GM21619 (cell line): ENCODE measurements around the gene IDE.
"Not testable (repeated sequence)": the region's sequence is repeated elsewhere in the genome, so short reads cannot be mapped to it uniquely, and the experiment has no call there.

ENCODE experiments used
- ATAC-seq: cut with Tn5 transposase; IDR thresholded peaks from one replicate; pipeline ENCODE4 v1.9.1; 2021; ENCODE audit not compliant: unreplicated experiment

Gene IDE

GRCh38 chr10:92573798-92574547, at the start of gene IDE:
Gene IDE (minus strand): TSS chr10:92574093. CDS start chr10:92574019, 74 bp downstream.
- ATAC-seq: peak; percentile 75

DNA sequence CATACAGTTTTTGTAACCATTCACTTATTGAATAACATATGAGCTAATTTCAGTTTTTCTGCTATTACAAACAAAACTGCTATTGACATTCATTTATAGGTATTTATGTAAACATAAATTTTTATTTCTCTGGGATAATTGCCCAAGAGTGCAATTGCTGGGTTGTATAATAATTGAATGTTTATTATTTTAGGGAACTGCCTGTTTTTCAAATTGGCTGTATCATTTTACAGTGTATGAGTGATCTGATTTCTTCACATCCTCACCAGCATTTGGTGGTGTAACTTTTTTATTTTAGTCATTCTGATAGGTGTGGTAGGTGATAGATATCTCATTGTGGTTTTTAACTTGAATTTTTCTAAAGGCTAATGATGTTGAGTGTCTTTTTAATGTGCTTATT, 45.5 kb upstream of the IDE start:
- no peak for ATAC-seq

- no peak for ATAC-seq
Observed at GRCh38 chr10:92615515-92615914, 41.6 kb upstream of the IDE start.

DNA sequence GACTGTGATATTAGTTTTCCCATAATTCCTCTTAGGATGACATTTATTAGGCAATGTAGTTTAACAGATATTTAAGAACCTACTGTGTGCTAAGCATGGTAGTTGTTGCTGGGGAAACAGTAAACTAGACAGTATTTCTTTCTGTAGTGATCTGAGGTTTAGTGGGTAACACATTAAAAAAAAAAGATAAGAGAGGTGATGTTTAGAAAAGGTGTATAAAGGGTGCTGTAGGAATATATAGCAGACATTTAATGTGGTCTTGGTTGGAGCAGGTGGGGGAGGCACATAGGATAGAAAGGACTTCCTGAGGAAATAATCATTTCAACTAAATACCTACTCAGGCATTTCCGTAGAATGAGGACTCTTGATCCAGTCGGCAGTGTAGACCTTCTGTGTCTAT, 30.9 kb upstream of the IDE start:
- no peak for ATAC-seq

DNA sequence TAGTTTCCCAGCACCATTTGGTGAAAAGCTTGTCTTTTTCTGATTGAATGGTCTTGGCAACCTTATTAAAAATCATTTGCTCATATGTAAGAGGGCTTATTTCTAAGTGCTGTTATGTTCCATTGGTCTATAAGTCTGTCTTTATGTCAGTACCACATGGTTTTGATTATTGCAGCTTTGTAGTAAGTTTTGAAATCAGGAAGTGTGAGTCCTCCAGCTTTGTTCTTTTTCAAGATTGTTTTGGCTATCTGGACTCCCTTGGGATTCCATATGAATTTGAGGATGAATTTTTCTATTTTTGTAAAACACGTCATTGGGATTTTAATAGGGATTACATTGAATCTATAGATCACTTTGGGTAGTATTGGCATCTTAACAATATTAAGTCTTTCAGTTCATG, 24.4 kb upstream of the IDE start:
- ATAC-seq: no peak

DNA sequence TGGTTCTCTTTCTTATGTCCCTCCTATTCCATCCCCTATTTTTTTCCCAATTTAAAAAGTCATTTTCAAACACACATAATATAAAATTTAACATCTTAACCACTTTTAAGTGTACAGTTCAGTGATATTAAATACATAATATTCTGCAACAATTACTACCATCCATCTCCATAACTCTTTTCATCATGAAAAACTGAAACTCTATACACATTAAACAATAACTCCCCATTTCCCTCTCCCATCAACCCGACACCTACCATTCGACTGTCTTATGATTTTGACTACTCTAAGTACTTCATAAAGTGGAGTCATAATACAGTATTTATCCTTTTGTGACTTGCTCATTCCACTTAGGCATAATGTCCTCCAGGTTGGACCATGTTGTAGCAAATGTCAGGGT, 21.6 kb upstream of the IDE start:
- no peak for ATAC-seq

DNA sequence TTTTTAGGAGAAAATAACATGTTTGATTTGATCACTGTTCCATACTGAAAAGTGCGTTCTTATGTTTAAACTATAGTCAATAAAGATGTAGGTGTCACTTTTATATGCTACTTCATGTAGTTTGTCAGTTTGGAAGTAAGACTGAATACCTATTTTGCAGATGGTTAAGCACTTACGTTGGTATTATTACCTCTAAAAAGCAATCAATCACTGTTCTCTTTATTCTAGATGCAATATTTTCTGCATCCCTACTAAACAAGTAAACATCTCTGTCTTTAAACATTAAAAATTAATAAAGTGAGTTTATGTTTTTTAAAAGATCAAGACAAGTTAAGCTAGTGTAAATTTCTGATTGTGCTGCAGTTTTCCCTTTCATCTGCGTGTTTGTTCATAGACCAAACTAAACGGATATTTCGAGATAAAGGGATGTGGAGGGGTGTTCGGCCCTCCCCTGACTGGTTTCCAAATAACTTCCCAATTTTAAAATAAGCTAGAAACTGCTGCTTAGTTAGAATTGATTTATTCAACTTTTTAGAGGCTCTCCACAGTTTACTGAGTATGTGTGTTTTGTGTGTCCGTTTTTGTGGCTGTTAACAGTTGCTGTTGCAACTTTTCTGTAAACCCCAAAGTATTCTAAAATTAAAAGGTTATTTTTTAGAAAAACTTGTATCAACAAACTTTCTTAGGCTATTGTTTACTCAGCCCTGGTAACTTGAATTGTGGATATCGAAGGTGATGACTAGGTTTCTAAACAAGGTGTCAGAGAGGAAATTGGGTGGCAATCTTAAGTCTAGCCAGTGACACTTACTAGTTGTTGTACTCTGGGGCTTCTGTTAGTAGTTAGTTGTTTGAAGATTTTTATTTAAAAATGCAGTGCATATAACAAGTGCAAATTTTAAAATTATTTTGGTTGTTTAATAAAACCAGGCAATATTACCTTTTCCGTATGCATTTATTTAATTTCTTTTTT, 20.0 kb upstream of the IDE start:
- ATAC-seq: no peak

- peak; percentile 67 for ATAC-seq
Observed at GRCh38 chr10:92592761-92593618, 19.1 kb upstream of the IDE start, which contains the start of gene KIF11. Gene KIF11 (plus strand): TSS chr10:92593130. CDS start chr10:92593376, 246 bp downstream.

- peak; percentile 74 for ATAC-seq
Observed at GRCh38 chr10:92591550-92592022, 17.7 kb upstream of the IDE start.

GRCh38 chr10:92590623-92591549, 17.0 kb upstream of the IDE start:
- ATAC-seq: peak; percentile 2

DNA sequence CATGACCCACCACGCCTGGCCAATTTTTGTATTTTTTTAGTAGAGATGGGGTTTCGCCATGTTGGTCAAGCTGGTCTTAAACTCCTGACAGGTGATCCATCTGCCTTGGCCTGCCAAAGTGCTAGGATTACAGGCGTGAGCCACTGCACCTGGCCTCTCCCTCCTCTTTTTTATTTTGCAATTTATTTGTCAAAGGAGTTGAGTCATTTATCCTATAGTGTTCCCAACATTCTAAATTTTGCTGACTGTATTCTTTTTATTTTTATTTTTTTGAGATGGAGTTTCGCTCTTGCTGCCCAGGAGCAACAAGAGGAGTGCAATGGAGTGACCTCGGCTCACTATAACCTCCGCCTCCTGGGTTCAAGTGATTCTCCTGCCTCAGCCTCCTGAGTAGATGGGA, 8.5 kb upstream of the IDE start:
- not testable (repeated sequence) for ATAC-seq

DNA sequence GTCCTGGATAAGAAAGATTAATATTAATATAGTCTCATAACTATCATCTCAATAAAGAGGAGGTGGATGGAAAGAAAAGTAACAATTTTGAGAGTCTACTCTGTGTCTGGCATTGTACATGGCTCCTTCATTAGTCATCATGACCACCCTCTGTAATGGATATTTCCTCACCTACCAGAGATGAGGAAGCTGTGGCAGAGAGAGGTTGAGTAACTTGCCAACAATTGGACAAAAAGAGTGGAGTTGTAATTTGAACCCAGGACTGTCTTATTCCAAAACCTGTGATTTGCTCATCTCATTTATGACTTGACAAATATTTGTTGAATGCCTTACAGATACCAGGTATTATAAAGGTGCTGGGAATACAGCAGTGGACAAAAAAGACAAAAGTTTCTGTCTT, 2.1 kb upstream of the IDE start:
- no peak for ATAC-seq

DNA sequence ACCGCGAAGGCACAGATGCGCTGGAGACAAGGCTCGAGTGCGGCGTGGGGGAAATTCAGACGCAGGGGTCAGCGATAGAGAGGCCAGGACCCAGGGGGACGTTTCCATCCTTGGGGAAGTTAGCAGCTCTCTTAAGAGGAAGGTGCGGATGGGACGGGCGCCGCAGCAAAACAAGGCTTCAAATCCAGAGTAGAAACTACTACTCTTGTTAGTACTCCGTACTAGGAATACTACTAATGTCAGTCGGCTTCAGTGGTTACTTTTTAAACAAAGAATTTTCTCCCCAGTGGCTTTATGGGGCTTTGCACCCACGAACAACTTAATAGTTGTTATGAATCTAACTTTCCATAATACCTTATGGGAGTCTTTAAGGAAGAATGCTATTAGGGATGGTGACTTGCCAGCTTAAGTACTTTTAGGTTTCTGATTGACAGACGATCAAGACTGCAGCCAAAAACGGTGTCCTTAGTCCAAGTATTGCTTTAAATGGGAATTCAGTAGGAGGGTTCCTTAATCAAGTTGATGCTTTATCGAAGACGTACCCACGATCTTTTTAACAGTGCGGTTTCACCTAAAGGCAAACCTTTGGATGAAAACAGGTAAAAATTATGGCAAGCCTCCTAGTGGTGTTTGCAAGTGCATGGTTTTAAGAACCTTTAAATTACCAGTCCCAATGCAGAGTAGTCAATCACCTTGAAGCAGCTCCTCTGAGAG, 812 bp upstream of the IDE start:
- ATAC-seq: peak; percentile 14

GRCh38 chr10:92573091-92573797, 649 bp downstream of the IDE start:
- no peak for ATAC-seq

- ATAC-seq: no peak
Observed at GRCh38 chr10:92572362-92573090, 1.4 kb downstream of the IDE start.

GRCh38 chr10:92571649-92572048, 2.2 kb downstream of the IDE start:
- ATAC-seq: no peak

DNA sequence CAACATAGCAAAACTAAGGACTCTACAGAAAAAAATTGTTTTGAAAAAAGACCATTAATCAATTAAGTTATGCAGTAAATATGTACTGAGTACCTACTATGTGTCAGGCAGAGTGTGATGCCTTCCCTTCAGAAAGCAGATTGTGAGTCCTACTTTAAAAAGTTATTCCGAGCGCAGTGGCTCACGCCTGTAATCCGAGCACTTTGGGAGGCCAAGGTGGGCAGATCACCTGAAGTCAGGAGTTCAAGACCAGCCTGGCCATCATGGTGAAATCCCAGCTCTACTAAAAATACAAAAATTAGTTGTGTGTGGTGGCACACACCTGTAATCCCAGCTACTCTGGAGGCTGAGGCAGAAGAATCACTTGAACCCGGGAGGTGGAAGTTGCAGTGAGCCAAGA, 4.2 kb downstream of the IDE start:
- not testable (repeated sequence) for ATAC-seq

GRCh38 chr10:92569071-92569470, 4.8 kb downstream of the IDE start:
- ATAC-seq: no peak
